NCI-H2196 (cell line): ENCODE measurements around the gene POMP.
"Not testable (repeated sequence)": the region's sequence is repeated elsewhere in the genome, so short reads cannot be mapped to it uniquely, and the experiment has no call there.

ENCODE experiments used
- DNase-seq: peaks from one replicate; lab custom pipeline; 2025; ENCODE audit not compliant: unreplicated experiment; lab: John Stamatoyannopoulos, UW

Gene POMP

DNA sequence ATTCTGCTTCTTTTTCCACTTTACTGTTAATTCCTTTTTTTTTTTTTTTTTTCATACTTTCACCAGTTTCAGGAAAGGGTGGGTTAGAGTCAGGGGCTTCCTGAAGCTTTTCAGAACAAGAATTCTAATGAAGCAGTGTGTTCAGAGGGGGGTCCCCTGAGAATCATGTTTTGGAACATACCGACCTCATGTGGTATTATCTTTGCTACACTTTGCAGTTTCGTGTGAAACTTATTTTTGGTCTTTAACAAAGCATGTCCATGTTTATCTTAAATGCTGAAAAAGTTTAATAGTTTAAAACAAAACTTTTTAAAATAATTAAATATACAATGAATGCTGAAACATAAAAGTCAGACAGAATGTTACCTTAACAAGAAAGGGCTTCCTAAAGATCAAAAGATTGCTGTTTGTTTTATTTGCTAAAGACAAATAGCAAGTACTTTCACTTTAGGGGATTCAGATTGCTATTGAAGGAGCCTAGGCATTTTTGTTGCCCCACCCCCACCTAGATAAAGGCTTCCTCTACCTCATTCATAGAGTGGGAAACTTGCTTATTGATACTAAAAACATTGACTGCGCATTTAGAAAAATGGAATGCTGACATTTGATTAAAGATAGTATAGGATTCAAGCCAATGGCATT, 21.1 kb upstream of the POMP start:
- no peak for DNase-seq

GRCh38 chr13:28638756-28639155, 20.2 kb upstream of the POMP start:
- DNase-seq: no peak

DNA sequence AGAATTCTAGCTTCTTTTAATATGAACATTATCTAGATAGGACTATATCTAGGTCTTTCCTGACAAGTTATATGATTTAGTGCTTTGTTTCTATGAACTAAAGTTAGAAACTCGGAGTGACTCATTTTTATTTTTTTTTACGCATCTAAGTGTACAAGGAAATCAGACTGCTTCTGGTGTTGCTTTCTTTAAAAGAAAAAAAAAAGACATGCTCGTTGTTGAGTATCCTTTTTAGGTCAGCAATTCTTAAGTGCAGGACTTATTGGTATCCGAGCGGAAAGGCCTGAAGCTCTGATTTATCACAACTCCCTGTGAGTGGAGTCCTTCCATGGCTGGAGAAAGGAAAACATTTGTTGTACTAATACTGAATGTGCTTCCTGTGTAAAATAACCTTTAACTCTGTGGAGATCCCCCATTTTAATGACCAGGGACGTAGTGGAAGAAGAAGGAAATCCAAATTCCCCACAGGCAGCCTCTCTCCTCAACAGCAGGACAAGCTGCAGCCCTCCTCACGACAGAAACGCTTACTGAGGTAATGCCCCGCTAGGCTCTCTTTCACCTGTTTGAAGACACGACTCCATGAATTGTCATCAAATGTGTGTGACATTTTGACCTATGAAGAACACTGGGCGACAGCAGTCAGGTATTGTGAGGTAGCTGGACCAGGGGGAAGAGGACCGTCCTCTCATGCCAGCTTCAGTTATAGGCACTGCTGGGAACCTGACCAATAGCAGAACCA, 17.9 kb upstream of the POMP start:
- DNase-seq: no peak

- no peak for DNase-seq
Observed at GRCh38 chr13:28641600-28641926, 17.4 kb upstream of the POMP start.

DNA sequence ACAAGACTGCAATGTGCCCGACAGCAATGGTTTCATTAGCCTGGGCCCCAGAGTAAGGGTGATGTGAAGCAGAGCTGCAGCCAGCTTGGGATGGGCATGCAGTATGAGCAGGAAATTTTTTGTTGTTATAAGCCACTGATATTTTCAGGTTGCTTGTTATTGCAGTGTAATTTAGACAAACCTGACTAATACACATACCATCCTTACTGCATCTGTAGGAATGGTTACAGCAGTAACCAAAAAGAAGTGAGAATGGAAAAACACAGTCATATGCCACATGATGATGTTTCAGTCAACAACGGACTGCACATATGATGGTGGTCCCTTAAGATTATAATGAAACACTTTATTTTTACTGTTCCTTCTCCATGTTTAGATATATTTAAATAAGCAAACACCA, 8.6 kb upstream of the POMP start:
- no peak for DNase-seq

- DNase-seq: no peak
Observed at GRCh38 chr13:28651810-28652401, 7.0 kb upstream of the POMP start.

DNA sequence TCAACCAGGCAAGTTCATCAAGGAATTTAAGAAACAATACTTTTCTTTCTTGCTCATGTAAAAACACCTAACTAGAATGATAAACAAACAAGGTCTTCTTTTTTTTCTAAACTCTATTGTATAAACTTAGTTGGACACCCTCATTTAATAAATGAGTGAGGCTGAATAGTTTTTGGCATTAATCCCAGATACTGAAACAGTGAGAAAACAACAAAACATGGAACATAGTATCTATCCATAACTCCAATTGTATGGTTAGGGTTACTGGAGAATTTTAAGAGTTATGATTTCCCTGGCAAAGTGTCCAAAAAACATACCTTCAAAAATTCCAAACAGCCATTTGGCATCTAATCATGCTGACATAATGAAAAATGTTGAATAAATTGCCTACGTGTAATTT, 5.8 kb upstream of the POMP start:
- no peak for DNase-seq

DNA sequence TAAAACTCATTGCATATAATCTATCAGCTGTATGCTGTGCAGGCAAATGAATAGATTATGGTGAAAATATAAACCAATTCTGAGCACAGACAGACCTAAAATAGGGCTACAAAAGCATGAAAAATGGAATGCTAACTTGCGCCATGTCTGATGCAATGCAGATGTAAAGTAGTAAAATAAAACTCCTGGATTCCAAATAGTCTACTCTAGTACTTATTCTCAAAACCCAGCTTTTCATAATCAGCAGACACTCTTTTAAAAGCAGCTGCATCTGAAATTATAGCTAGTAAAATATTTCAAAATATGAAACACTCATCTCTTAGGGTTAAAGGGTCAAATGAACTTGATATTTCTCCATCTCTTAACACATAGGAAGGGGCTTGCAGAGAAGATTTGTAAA, 4.7 kb upstream of the POMP start:
- no peak for DNase-seq

- DNase-seq: no peak
Observed at GRCh38 chr13:28655561-28655960, 3.4 kb upstream of the POMP start.

DNA sequence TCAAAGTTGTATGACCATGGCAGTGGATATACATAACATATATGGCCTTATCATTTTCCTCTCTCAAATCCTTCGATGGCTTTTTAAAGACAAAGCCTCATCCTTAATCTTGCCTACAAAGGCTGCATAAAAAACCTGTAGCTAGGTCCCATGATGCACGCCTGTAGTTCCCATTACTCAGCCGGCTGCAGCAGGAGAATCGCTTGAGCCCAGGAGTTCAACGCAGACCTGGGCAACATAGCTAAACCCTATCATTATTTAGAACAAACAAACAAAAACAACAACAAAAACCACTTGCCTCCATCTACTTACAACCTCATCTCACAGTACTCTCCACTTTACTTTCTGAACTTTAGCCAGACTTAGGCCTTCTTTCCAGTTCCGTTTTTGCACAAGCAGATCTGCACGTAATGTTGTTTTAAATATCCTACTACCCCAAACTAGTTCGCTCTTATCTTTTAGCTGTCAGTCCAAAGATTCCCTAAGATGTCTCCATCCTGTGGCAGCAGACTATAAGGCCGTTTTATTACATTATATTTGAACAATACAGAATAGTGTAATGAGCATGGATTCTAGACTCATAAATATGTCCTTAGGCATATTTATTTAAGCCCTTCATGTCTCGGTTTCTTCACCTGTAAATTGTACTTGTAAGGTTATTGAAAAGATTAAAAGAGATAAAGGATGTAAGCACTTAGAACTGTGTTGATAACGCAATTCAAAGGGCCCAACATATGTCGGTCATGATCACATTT, 969 bp upstream of the POMP start:
- no peak for DNase-seq

DNA sequence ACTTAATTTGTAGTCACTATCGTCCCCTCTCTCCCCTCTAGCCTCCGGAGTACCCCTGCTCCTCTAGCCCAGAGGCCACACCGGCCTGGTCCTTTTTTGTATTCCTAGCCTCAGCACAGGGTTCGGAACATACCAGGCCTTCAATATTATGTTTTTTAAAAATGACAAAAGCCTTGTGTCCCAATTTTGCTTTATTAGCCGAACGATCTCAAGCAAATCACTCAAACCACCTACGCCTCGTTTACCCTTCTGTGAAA, 463 bp upstream of the POMP start:
- no peak for DNase-seq

DNA sequence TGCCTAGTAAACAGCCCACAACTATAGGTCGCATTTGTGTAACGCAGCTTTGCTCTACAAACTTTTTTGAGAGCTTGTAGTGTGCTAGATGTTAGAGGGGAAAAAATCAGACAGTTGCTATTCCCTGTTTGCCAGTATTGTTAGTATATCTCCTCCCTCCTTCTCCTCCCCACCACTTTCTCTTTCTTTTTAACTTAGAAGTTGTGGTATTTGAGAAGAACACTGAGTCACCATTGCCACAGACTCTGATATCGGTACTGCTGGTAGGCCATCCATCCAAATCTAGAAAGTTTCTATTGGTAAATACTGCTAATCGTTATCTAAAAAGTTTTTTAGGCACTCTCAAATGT, 666 bp downstream of the POMP start:
- DNase-seq: no peak

GRCh38 chr13:28666897-28667488, 8.1 kb downstream of the POMP start:
- DNase-seq: no peak

DNA sequence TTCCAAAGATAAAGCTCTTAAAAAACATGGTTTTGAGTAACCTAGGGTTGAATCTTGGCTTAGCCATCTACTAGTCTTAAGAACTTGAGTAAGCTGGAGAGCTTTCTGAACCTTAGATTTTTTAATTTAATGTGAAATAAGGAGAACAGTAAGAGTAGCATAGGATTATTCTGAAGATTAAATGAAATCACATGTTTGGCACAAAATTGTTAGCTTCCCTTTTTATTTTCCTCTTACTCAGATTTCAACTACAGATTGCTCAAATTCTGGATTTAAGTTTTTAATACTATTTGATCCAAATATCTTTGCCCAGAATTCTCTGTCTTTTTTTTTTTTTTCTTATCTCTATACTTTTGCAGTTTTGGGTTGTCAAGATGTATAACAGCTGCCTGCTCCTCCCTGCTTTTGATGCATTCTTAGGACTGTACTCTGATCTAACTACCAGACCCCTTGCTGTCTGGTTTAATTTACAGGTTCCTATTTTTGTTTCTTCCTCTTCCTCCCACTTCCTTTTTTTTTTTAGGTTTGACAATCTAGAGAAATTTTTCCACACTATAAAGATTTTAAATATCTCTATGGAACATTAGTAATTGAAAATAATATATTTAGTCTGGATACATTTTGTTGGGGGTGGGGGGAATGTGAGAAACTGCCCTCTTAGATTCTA, 12.3 kb downstream of the POMP start:
- DNase-seq: no peak

DNA sequence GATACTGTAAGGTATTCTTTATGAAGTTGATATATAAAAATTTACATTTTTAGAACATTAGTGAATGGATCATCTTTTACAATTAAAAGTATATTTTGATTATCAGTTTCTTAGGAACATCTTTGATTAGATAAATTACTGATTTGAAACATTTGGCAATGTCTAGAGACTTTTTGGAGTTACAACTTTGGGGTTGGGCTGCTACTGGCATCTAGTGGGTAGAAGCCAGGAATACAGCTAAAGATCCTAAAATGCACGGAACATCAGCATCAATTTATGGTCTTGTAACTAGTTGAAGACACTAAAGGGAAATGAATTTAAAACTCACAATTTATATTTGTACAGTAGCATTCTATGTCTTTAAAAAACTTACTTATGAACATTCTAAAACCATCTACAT, 19.9 kb downstream of the POMP start:
- DNase-seq: no peak

- DNase-seq: peak; percentile 1
Observed at GRCh38 chr13:28679628-28680027, 20.7 kb downstream of the POMP start.

GRCh38 chr13:28680541-28680940, 21.6 kb downstream of the POMP start:
- no peak for DNase-seq

- not testable (repeated sequence) for DNase-seq
Observed at GRCh38 chr13:28683169-28683568, 24.2 kb downstream of the POMP start.

GRCh38 chr13:28684257-28684656, 25.3 kb downstream of the POMP start:
- DNase-seq: no peak

DNA sequence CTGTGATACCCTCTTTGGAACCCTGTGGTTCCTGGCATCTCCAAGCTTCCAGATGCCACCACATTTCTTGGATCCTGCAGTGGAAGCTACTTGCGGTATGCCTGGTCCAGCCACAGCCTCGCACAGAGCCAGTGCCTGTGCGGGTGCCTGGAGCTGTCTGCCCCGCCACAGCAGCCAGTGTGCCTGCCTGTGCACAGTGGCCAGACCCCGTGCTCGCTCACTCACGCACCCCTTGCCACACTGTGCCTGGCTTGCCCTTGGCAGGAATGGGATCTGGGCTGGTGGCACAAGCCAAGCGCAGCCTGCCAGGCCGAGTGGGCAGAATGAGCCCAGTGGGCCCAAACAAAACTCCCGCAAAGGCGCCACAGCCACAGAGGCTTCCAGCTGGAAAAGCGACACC, 26.2 kb downstream of the POMP start:
- DNase-seq: no peak

DNA sequence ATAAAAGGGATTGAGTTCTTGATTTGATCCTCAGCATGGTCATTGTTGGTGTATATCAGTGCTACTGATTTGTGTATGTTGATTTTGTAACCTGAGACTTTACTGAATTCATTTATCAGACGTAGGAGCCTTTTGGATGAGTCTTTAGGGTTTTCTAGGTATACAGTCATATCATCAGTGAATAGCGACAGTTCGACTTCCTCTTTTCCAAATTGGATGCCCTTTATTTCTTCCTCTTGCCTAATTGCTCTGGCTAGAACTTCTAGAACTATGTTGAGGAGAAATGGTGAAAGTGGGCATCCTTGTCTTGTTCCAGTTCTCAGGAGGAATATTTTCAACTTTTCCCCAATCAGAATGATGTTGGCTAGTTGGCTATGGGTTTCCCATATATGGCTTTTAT, 27.0 kb downstream of the POMP start:
- DNase-seq: no peak
